ENCODE measurements around the gene ECEL1. TPM values are rescaled to one million over a fixed set of nuclear protein-coding genes. Genes with fewer than 3 reads are reported as not detected.

The ECEL1 gene
- total RNA-seq, 3 donors from 2014 or later (not counting 1 experiment from before 2014, with no cell fraction given): not detected

GRCh38 chr2:232476045-232476444 lies 11.6 kb downstream of the ECEL1 start:
- intact Hi-C loops (cut with micrococcal nuclease): no loop called here
- H3K9me3 ChIP-seq (ENCODE audit: control insufficient read depth, insufficient read depth, low read length): no peaks in the 10 kb centered on the region
- H3K4me1 ChIP-seq (ENCODE audit: control insufficient read depth, insufficient read depth, low read length): no peaks in the 10 kb centered on the region
- H3K27ac Mint-ChIP-seq: no peak overlapping the region
- H3K27me3 ChIP-seq (ENCODE audit: control insufficient read depth, insufficient read depth, low read length): peaks cover 4% of the 10 kb centered on the region
- WGBS (ENCODE audit: insufficient coverage): 88% methylated on average over 2 of the region's 2 CpGs
- H3K36me3 Mint-ChIP-seq: no peaks in the 10 kb centered on the region
- no peak overlapping the region for H3K27ac ChIP-seq (ENCODE audit: low read length)
- no peaks in the 10 kb centered on the region for H3K4me1 Mint-ChIP-seq
- H3K27me3 Mint-ChIP-seq (ENCODE audit: low read depth in 2 of 2): peaks cover 15 to 30% of the 10 kb centered on the region in 2 donors
- no peak overlapping the region for H3K4me3 ChIP-seq (ENCODE audit: low read length)
- no peak for ATAC-seq
- no peaks in the 10 kb centered on the region for H3K9me3 Mint-ChIP-seq
- no peaks in the 10 kb centered on the region for H3K36me3 ChIP-seq (ENCODE audit: control insufficient read depth, insufficient read depth, low read length)
- H3K4me3 Mint-ChIP-seq: no peak overlapping the region
- TF ChIP-seq CTCF (IDR thresholded peaks at IDR 0.05): no peak
- no peak for DNase-seq

DNA sequence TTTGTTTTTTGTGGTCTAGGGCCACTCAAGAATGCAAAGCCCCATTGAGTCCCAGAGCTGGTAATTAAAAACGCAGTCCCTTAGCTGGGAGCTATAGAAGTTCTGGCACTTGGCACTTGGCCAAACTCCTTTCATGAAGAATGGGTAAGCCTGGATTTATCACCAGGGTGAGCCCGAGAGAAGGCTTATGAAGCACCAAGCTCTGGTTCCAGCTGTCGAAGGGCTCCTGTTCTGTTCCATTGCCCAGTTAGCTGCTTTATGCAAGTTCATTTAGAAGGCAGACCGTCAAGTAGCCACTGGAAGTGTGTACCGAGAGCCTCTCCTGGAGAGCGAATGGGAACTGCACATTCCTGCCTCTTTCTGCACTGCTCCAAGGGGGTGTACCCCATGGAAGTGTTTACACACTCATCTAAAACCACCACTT lies 14.2 kb downstream of the ECEL1 start:
- H3K4me3 Mint-ChIP-seq: no peak overlapping the region
- 74% methylated on average over 6 of the region's 6 CpGs for WGBS (ENCODE audit: insufficient coverage)
- H3K36me3 Mint-ChIP-seq: no peaks in the 10 kb centered on the region
- peaks cover 21 to 50% of the 10 kb centered on the region in 2 donors for H3K27me3 Mint-ChIP-seq (ENCODE audit: low read depth in 2 of 2)
- DNase-seq (no peak), ATAC-seq (no peak)
- no peaks in the 10 kb centered on the region for H3K4me1 Mint-ChIP-seq
- intact Hi-C loops (cut with micrococcal nuclease): no loop called here
- no peak for TF ChIP-seq CTCF (IDR thresholded peaks at IDR 0.05)
- peaks cover 4% of the 10 kb centered on the region for H3K27me3 ChIP-seq (ENCODE audit: control insufficient read depth, insufficient read depth, low read length)
- no peak overlapping the region for H3K4me3 ChIP-seq (ENCODE audit: low read length)
- H3K27ac ChIP-seq (ENCODE audit: low read length): no peak overlapping the region
- H3K4me1 ChIP-seq (ENCODE audit: control insufficient read depth, insufficient read depth, low read length): no peaks in the 10 kb centered on the region
- no peaks in the 10 kb centered on the region for H3K9me3 Mint-ChIP-seq
- H3K27ac Mint-ChIP-seq: no peak overlapping the region
- H3K36me3 ChIP-seq (ENCODE audit: control insufficient read depth, insufficient read depth, low read length): no peaks in the 10 kb centered on the region
- no peaks in the 10 kb centered on the region for H3K9me3 ChIP-seq (ENCODE audit: control insufficient read depth, insufficient read depth, low read length)

DNA sequence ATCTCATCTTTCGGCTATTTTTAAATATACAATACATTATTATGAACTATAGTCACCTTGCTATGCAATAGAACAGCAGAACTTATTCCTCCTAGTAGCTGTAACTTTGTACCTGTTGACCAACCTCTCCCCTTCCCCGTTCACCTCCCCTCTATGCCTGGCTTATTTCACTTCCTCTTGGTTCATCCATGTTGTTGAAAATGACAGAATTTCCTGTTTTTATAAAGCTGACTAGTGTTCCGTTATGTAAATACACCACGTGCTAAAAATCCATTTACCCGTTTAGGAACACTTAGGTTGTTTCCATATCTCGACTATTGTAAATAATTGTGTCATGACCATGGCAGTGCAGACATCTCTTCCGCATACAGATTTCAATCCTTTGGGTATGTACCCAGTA lies 21.4 kb downstream of the ECEL1 start:
- no peaks in the 10 kb centered on the region for H3K27me3 ChIP-seq (ENCODE audit: control insufficient read depth, insufficient read depth, low read length)
- H3K4me1 Mint-ChIP-seq: no peaks in the 10 kb centered on the region
- no peaks in the 10 kb centered on the region for H3K36me3 ChIP-seq (ENCODE audit: control insufficient read depth, insufficient read depth, low read length)
- no peaks in the 10 kb centered on the region for H3K36me3 Mint-ChIP-seq
- no peak overlapping the region for H3K27ac Mint-ChIP-seq
- H3K27ac ChIP-seq (ENCODE audit: low read length): no peak overlapping the region
- WGBS (ENCODE audit: insufficient coverage): 77% methylated on average over 7 of the region's 7 CpGs
- intact Hi-C loops (cut with micrococcal nuclease): no loop called here
- DNase-seq (no peak), ATAC-seq (no peak)
- TF ChIP-seq CTCF (IDR thresholded peaks at IDR 0.05): no peak
- no peaks in the 10 kb centered on the region for H3K9me3 Mint-ChIP-seq
- no peaks in the 10 kb centered on the region for H3K4me1 ChIP-seq (ENCODE audit: control insufficient read depth, insufficient read depth, low read length)
- peaks cover 20 to 36% of the 10 kb centered on the region in 2 donors for H3K27me3 Mint-ChIP-seq (ENCODE audit: low read depth in 2 of 2)
- no peaks in the 10 kb centered on the region for H3K9me3 ChIP-seq (ENCODE audit: control insufficient read depth, insufficient read depth, low read length)
- no peak overlapping the region for H3K4me3 Mint-ChIP-seq
- no peak overlapping the region for H3K4me3 ChIP-seq (ENCODE audit: low read length)

DNA sequence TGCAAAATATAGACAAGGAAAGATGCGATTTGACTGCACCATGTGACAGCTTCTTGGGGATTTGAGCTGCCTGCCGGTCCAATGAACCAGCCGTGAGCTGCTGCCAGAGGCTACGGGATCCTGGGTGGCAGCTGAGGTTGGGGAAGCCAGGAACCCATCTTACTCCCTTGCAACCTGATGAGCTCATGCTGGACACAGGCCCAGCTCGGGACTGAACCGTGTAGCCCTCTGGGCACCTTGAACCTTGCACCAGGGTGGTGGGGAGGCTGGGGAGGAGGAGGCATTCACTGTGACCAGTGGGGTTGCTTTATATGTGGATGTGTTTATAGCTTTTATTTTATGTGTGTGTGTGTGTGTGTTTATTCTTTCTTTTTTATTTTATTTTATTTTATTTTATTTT lies 22.6 kb downstream of the ECEL1 start:
- Histone ChIP-seq H3K27ac (ENCODE audit: low read length) (no peak overlapping the region), H3K36me3 (ENCODE audit: control insufficient read depth, insufficient read depth, low read length) (no peaks in the 10 kb centered on the region), H3K9me3 (ENCODE audit: control insufficient read depth, insufficient read depth, low read length) (no peaks in the 10 kb centered on the region), H3K27me3 (ENCODE audit: control insufficient read depth, insufficient read depth, low read length) (no peaks in the 10 kb centered on the region), H3K4me3 (ENCODE audit: low read length) (no peak overlapping the region), H3K4me1 (ENCODE audit: control insufficient read depth, insufficient read depth, low read length) (no peaks in the 10 kb centered on the region)
- intact Hi-C loops (cut with micrococcal nuclease): no loop called here
- no peak for ATAC-seq
- Mint-ChIP-seq H3K27ac (no peak overlapping the region), H3K4me3 (no peak overlapping the region), H3K9me3 (no peaks in the 10 kb centered on the region), H3K27me3 (ENCODE audit: low read depth in 2 of 2) (peaks cover 19 to 25% of the 10 kb centered on the region in 2 donors), H3K4me1 (no peaks in the 10 kb centered on the region), H3K36me3 (no peaks in the 10 kb centered on the region)
- no peak for TF ChIP-seq CTCF (IDR thresholded peaks at IDR 0.05)
- no peak for DNase-seq
- WGBS (ENCODE audit: insufficient coverage): 90% methylated on average over 6 of the region's 6 CpGs

Measured in natural killer cell (primary cell).